Measurements from ENCODE around the gene PRDM16.

Gene PRDM16

DNA sequence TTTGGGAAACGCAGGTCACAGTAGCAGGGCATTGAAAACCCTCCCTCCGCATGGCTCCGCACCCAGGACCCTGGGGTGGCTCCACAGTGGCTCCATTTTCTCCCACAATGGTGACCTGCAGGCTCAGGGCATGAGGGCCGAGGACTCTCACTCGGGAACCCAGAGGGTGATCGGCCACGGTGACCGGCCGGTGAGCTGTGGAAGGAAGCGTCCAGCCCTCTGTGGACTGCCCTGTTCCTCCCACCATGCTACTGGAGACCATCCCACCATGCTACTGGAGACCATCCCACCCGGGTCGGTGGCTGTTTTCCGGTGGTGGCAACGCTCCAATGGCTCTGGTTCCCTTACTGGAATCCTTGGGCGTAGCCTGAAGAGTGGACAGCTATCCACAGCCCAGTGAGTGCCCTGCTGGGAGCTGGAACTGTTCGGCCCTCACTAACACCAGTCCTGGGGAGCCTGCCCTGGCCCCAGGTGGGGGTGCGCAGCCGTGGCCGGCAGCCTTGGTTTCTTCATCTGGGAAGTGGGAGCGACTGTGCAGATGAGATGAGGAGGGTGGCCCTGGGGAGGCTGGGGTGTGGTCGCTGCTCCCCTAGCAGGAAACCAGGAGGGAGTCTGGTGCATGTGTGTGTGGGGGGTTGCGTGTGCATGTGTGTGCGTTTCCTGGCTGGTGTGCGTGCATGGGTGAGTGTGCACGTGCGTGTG lies 59.6 kb downstream of the PRDM16 start:
- no peak for DNase-seq

DNA sequence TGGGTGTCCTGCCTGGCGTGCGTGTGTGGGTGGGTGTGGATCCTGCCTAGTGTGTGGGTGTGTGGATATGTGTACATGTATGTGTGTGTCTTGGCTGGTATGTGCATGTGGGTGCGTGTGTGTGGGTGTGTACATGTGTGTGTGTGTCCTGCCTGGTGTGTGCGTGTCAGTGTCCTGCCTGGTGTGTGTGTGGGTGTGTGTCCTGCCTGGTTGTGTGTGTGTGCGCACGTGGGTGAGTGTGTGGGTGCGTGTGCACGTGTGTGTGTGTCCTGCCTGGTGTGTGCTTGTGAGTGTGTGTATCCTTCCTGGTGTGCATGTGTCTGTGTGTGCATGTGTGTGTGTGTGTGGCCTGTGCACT lies 60.1 kb downstream of the PRDM16 start:
- no peak for DNase-seq

DNA sequence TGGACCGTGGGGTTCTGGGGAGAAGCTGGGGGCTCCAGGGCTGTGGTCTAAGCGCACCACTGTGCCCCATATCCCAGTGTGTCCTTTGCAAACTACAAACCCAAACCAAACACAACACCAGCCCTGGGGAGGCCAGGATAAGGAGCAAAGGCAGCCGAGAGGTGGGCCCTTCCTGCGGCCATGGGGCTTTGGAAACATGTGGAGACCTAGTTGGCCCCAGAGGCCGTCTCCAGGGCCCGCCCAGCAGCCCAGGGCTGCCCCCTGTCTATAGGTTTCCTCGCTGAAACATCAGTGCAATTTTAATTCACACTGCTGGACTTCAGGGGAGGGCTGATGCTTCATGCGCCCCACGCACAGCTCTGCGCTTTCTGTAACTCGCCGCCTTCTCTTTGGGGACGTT lies 61.3 kb downstream of the PRDM16 start:
- DNase-seq = no peak

- DNase-seq = no peak
Measured at GRCh38 chr1:3132660-3133059, 63.7 kb downstream of the PRDM16 start.

GRCh38 chr1:3133686-3134085 lies 64.7 kb downstream of the PRDM16 start:
- peak; percentile 5 for DNase-seq

- no peak for DNase-seq
Measured at GRCh38 chr1:3134381-3135072, 65.5 kb downstream of the PRDM16 start.

DNA sequence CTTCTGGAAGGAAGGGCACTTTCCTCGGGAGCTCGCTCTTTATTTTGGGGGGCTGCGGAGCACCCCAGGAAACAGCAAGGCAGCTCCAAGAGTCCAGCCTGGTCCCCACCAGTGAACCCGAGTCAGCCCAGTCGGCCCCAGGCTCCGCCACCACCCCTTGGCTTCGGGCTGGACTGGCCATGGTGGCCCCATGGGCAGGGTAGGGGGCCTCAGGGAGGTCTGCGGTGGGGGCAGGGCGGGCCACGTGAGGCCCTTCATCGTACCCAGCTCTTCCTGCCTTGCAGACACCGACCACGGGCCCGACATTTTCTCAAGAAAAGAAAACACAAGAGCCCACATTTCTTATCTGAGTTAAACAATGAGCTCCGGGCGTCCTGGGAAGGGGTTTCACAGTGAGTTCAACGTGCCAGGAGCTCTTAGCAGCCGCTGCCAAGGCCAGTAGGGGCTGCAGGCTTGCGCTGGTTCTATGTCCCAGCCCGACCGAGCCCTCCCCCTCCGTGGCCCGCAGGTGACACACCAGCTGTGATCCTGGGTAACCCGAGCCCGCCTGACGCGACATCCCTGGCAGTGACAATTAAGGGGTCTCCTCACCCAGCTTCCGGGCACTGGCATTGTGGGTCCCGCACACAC lies 66.2 kb downstream of the PRDM16 start:
- no peak for DNase-seq

- DNase-seq = no peak
Measured at GRCh38 chr1:3135744-3136455, 66.9 kb downstream of the PRDM16 start.

- DNase-seq = no peak
Measured at GRCh38 chr1:3136532-3136931, 67.5 kb downstream of the PRDM16 start.

DNA sequence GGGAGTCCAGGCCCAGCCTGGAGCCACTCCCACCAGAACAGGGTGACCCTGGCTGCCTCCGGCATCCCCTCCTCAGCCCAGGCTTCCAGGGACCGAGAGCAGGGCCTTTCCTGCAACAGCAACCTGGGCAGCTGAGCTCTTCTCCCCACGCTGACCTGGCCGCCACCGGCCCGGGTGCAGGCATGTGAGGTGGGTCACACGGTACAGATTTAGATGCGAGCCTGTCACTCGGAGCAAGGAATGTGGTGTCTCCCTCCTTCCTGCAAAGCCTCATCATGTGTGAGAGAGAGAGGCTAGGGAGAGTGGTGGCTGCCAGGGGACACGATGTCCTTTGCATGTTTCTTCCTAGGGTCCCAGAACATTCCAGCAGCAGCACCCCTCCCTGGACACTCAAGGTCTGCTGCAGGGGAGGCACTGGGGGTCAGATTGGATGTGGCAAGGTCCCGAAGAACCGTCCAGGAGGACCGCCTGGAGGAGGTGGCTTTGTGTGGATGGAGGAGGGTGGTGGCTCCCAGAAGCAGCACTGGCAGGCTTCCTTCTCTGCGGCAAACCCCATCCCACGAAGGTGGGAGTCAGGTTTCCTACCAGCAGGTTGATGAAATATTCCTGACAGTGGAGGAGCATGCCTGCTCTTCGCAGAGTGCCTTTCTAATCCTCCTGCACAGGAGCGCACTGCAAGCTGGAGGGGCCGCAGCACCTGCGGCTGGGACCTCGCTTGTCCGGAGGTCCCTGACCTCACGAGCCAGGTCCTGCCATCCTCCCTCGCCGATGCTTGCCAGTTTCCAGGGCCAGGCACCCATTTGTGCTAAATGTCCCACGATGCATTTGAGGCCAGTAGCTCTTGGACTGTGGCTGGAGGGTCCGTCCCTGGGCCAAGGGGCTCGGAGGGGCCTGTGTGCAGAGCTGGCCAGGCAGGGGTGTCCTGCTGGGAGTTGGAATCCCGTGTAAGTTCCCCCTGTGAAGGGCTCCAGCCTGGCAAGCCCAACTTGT lies 68.4 kb downstream of the PRDM16 start:
- DNase-seq = no peak

GRCh38 chr1:3138623-3139151 lies 69.7 kb downstream of the PRDM16 start:
- no peak for DNase-seq

DNA sequence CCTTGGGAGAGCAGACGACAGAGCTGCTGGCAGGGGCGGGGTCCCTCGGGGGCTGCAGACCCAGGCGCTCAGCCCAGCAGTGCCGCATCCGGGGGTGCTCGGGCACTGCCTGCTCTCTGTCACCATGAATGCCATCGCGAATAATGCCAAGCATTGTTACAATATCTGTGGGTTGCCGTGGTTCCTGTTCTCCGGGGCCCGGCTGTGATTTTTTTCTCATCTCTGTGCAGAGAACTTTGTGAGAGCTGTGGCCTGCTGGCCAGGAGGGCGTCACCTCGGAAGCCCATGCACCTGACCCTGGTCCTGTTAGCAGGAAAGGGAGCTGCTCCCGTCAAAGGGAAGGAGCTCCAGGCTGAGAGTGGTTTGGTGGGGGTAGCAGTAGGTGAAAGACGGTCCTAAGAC lies 70.4 kb downstream of the PRDM16 start:
- DNase-seq = no peak

- DNase-seq = no peak
Measured at GRCh38 chr1:3139871-3140361, 70.9 kb downstream of the PRDM16 start.

GRCh38 chr1:3140437-3140836 lies 71.4 kb downstream of the PRDM16 start:
- DNase-seq = no peak

DNA sequence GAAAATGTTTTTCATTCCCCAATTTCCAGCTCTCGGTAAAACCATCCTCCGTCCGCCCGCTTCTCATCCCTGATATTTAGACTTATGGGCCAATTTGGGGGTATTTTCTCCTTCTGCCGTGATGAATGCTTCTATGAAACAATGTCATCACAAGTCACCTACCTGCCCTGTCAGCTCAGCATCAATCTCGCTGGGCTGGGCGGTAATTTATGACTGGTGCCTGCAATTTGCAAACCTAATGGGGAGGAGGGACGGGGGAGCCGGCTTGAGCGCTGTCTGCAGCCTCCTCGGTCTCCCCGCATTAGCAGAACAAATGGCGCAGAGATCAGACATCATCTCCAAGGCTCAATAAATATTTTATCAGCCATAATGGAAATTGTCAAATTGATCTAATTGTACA lies 72.1 kb downstream of the PRDM16 start:
- DNase-seq = no peak

DNA sequence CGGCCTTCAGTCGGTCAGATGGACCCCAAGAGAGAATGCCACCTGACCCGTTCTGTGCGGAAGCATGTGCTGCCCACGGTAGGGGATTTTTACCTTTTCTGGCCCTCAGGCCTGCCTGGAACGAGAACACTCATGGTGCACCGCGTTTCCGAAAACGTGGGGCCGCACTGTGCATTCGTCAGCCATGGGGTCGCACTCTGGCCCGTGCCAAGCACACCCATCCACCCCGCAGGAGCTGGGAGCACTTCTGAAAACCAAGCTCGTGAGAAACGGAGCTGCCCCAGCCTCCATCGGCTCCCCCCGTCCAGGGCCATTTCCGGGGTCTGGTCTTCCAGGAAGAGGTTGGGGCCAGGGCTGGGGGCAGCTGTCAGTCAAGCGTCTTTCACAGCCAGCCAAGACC lies 72.8 kb downstream of the PRDM16 start:
- DNase-seq = no peak

- DNase-seq = no peak
Measured at GRCh38 chr1:3142236-3142635, 73.2 kb downstream of the PRDM16 start.

- no peak for DNase-seq
Measured at GRCh38 chr1:3142751-3143150, 73.7 kb downstream of the PRDM16 start.

GRCh38 chr1:3145532-3146325 lies 76.7 kb downstream of the PRDM16 start:
- no peak for DNase-seq

DNA sequence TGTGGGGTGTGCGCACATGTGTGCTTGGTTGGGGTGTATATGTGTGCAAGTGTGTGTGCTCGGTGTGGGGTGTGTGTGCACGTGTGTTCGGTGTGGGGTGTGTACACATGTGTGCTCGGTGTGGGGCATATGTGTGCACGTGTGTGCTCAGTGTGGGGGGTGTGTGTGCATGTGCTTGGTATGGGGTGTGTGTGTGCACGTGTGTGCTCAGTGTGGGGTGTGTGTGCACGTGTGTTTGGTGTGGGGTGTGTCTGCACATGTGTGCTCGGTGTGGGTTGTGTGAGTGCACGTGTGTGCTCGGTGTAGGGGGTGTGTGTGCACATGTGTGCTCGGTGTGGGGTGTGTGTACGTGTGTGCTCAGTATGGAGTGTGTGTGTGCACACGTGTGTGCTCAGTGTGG lies 77.5 kb downstream of the PRDM16 start:
- DNase-seq = no peak

- DNase-seq = no peak
Measured at GRCh38 chr1:3146907-3147306, 77.9 kb downstream of the PRDM16 start.

Measured in DMS53 (cell line).